Nephron progenitor cell (in vitro differentiated cells): ENCODE data around the gene MOSPD3.
A peak's percentile ranks its signal among the peaks of the same experiment; 100 is the strongest.
"Not testable (repeated sequence)": the region's sequence is repeated elsewhere in the genome, so short reads cannot be mapped to it uniquely, and the experiment has no call there.

Experiments used
- DNase-seq: peaks from one replicate; pipeline ENCODE4 v3.0.0; 2021
- H3K27ac Mint-ChIP-seq: 2 replicates; pipeline ENCODE4 v1.8.0; 2021; ENCODE audit warnings: mild to moderate bottlenecking, moderate library complexity, mixed read lengths
- H3K27me3 Mint-ChIP-seq: 2 replicates; pipeline ENCODE4 v1.8.0; 2021; ENCODE audit warnings: mild to moderate bottlenecking, low read depth, mixed read lengths; ENCODE audit not compliant: poor library complexity
- H3K36me3 Mint-ChIP-seq: 2 replicates; pipeline ENCODE4 v1.8.0; 2021; ENCODE audit warnings: low read depth, mixed read lengths
- H3K4me1 Mint-ChIP-seq: 2 replicates; pipeline ENCODE4 v1.8.0; 2021; ENCODE audit warnings: mixed read lengths
- H3K4me3 Mint-ChIP-seq: 2 replicates; pipeline ENCODE4 v1.8.0; 2021; ENCODE audit warnings: mild to moderate bottlenecking, moderate library complexity, mixed read lengths
- H3K9me3 Mint-ChIP-seq: 2 replicates; pipeline ENCODE4 v1.8.0; 2021; ENCODE audit warnings: mild to moderate bottlenecking, moderate library complexity, mixed read lengths
- TF ChIP-seq, protein P1 (sequence below): fragments of 200-600 bp; sonication (generic); IDR thresholded peaks from 2 replicates; pipeline ENCODE4 v1.5.0; 2021; ENCODE audit warnings: antibody characterized with exemption

Gene MOSPD3, protein sequence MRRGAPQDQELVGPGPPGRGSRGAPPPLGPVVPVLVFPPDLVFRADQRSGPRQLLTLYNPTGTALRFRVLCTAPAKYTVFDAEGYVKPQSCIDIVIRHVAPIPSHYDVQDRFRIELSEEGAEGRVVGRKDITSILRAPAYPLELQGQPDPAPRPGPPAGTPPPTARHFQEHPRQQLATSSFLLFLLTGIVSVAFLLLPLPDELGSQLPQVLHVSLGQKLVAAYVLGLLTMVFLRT

DNA sequence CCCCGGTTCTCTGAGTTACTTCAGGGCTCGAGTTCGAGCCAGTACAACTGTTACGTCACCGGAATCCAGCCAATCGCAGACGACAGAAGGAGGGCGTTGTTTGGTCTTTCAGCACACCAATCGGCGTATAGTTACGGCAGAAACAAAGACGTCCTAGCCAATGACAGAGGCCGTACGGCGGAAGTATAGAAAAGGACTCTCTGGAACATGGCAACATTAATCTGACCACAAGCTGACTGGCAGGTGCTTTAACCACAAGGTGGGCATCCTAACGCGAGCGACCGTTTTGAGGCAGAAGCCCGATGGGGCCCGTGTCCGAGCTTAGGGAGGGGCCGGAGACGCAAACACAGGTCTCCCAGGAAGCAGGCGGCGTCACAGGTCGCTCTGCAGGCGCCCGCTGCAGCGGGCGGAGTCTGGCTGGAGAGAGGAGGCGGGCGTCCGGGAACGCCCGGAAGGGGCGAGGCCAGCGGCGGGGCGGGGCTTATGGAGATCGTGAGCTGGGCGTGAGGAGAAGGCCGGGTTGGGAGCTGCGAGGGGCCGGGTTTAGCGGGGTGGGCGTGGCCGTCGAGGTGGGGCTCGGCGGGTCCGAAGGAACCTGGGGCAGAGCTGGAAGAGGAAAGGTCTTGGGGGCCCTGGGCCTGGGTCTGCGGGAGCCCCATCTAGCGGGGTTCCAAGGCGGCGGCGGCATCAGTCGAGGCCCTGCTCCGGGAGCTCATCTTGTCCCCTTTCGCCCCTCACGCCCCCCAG is at the start of gene MOSPD3:
Gene MOSPD3 (plus strand): TSS at position 558 of the 747 bp plus-strand sequence. CDS start 252 bp downstream, outside the sequence.
- H3K4me3 Mint-ChIP-seq, result peak within 1 kb of the TSS; percentile 98
- H3K4me1 Mint-ChIP-seq, result peaks cover 19% of the 10 kb centered on the region
- peaks cover 32% of the 10 kb centered on the region for H3K36me3 Mint-ChIP-seq
- TF ChIP-seq, protein P1, sequence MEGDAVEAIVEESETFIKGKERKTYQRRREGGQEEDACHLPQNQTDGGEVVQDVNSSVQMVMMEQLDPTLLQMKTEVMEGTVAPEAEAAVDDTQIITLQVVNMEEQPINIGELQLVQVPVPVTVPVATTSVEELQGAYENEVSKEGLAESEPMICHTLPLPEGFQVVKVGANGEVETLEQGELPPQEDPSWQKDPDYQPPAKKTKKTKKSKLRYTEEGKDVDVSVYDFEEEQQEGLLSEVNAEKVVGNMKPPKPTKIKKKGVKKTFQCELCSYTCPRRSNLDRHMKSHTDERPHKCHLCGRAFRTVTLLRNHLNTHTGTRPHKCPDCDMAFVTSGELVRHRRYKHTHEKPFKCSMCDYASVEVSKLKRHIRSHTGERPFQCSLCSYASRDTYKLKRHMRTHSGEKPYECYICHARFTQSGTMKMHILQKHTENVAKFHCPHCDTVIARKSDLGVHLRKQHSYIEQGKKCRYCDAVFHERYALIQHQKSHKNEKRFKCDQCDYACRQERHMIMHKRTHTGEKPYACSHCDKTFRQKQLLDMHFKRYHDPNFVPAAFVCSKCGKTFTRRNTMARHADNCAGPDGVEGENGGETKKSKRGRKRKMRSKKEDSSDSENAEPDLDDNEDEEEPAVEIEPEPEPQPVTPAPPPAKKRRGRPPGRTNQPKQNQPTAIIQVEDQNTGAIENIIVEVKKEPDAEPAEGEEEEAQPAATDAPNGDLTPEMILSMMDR, result no peak
- peak within 1 kb of the TSS; percentile 100 for H3K27ac Mint-ChIP-seq
- H3K9me3 Mint-ChIP-seq, result no peaks in the 10 kb centered on the region
- DNase-seq, result peak; percentile 100
- H3K27me3 Mint-ChIP-seq, result peaks cover 19% of the 10 kb centered on the region

DNA sequence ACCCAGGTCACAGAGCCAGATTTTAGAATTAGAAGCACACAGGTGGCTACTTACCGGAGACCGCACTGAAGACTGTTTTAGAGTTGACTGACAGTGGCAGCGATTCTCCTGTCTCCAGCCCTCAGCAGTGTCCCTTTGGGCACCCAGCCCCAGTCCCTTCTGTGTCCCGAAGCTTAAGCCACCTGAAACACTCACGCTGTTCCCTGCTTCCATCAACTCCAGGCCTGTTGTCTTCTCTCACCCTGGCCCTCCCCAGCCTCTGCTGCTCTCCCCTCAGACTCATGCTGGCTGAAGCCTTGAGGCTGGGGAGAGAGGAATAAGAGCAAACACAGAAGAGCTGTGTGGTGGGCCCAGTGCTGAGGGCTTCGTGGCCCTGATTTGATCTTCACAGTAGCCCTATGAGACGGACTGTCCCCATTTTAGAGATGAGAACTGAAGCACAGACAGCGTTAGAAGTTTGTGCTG is 49.2 kb upstream of the MOSPD3 start:
- Mint-ChIP-seq H3K4me1 (peaks cover 46% of the 10 kb centered on the region), H3K27me3 (peaks cover 6% of the 10 kb centered on the region), H3K4me3 (no peak overlapping the region), H3K9me3 (no peaks in the 10 kb centered on the region), H3K27ac (no peak overlapping the region), H3K36me3 (no peaks in the 10 kb centered on the region)
- DNase-seq, result no peak
- TF ChIP-seq, protein P1, result no peak

DNA sequence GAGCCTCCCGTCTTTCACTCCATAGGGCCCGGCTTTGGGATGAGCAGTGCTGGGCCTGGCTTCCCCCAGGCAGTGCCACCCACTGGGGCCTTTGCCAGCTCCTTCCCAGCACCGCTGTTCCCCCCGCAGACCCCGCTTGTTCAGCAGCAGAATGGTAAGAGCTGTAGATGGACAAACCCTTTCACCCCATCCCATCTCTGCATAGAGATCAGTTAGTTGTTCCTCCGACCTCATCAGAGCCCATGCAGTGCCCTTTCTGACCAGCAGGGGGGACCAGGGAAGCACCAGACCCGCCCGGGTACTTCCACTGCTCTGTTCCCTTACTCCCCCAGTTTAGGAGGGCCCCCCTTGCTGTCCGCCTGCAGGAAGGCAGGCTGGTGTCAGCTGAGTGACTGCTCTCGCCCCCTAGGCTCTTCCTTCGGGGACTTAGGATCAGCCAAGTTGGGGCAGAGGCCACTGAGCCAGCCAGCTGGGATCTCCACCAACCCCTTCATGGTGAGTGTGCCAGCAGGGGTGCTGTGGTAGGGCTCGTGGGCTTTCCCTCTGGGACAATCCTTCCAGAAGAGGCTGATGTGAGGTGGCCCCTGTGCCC is 48.4 kb upstream of the MOSPD3 start:
- Mint-ChIP-seq H3K27ac (no peak overlapping the region), H3K36me3 (no peaks in the 10 kb centered on the region), H3K4me3 (no peak overlapping the region), H3K27me3 (peaks cover 6% of the 10 kb centered on the region), H3K4me1 (peaks cover 53% of the 10 kb centered on the region), H3K9me3 (no peaks in the 10 kb centered on the region)
- TF ChIP-seq, protein P1, result peak; percentile 97
- peak; percentile 94 for DNase-seq

DNA sequence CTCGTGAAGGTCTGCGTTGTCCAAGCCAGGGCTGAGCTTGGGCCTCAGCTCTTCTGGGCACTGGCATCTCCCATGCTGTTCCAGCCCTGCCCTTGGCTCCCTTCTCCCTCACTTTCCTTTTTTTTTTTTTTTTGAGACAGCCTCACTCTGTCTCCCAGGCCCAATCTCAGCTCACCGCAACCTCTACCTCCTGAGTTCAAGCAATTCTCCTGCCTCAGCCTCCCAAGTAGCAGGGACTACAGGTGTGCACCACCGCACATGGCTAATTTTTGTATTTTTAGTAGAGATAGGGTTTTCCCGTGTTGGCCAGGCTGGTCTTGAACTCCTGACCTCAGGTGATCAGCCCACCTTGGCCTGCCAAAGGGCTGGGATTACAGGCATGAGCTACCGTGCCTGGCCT is 47.9 kb upstream of the MOSPD3 start:
- not testable (repeated sequence) for H3K36me3 Mint-ChIP-seq, H3K4me3 Mint-ChIP-seq, H3K9me3 Mint-ChIP-seq, H3K27me3 Mint-ChIP-seq, H3K27ac Mint-ChIP-seq, DNase-seq
- peaks cover 58% of the 10 kb centered on the region for H3K4me1 Mint-ChIP-seq

DNA sequence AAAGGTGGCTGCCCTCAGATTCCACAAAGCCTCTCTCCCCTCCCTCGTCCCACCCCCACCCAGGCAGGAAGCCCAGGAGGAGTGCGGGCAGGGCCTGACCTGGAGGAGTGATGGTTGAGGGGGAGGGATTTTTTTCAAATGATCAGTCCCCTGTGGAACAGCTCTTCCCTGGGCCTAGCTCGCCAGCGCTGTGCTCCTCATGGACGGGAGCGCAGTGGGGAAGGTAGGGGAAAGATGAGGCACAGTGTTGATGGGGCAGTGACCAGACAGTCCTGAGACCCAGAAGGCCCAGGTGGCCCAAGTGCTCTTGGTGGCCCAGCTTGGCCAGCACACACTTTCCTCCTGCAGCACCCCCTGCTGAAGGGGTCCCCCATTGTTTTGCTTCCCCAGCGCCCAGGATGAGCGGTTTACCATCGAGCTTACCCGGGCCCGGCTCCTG is 47.2 kb upstream of the MOSPD3 start:
- no peaks in the 10 kb centered on the region for H3K36me3 Mint-ChIP-seq
- peaks cover 59% of the 10 kb centered on the region for H3K4me1 Mint-ChIP-seq
- DNase-seq, result no peak
- H3K9me3 Mint-ChIP-seq, result no peaks in the 10 kb centered on the region
- no peak overlapping the region for H3K27ac Mint-ChIP-seq
- no peak overlapping the region for H3K4me3 Mint-ChIP-seq
- H3K27me3 Mint-ChIP-seq, result peaks cover 9% of the 10 kb centered on the region
- TF ChIP-seq, protein P1, result no peak

DNA sequence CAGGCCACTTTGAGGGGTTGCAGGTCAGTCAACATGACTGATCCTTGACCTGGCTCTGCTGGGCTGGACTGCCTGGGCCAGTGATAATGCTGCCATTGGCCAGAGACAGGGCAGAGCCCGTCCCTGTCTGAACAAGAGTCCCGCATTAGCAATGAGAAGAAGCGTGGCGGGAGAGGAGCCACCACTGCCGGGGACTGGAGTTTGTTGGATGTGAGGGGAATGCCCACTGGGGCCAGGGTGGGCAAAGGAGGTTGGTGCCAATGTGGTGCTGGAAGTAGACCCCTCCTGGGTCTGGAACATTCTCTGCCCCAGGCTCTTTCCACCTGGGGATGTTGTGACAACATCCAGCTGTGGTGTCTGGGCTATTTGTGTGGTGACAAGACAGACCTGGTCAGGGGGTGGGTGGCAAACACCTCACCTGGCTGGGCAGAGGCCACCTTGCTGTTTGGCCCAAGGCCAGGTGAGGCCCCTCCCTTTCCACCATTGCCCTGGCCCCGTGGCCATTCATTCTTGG is 46.3 kb upstream of the MOSPD3 start:
- peaks cover 63% of the 10 kb centered on the region for H3K4me1 Mint-ChIP-seq
- no peak for DNase-seq
- no peak overlapping the region for H3K4me3 Mint-ChIP-seq
- TF ChIP-seq, protein P1, result no peak
- H3K27me3 Mint-ChIP-seq, result peaks cover 9% of the 10 kb centered on the region
- H3K27ac Mint-ChIP-seq, result no peak overlapping the region
- H3K36me3 Mint-ChIP-seq, result no peaks in the 10 kb centered on the region
- no peaks in the 10 kb centered on the region for H3K9me3 Mint-ChIP-seq
